Measurements from ENCODE around the gene ABCC4. TPM values are rescaled to one million over a fixed set of nuclear protein-coding genes. Genes with fewer than 3 reads are reported as not detected.

ABCC4 gene
- total RNA-seq, 1 experiment from 2014 or later = 26.3 TPM

GRCh38 chr13:95111608-95112007 is 189.6 kb downstream of the ABCC4 start:
- DNase-seq (ENCODE audit: low read depth, low spot score) (no peak), ATAC-seq (no peak)
- RAD21 ChIA-PET (ENCODE audit: low non-redundant PET in 1 of 2, low total read pairs in 2 of 2, uncharacterized antibody in 2 of 2, unreplicated experiment in 2 of 2) = no interaction called here
- no TSS peak for BruUV-seq (replicated peaks)
- no peak overlapping the region for H3K27ac ChIP-seq (ENCODE audit: low read depth, low read length)
- peaks cover 0 to 3% of the 10 kb centered on the region in 2 experiments; a peak in 1 of 4 replicates for H3K9me3 ChIP-seq (ENCODE audit: control insufficient read depth in 1 of 2, insufficient read depth in 1 of 2, low read depth in 1 of 2, low read length in 2 of 2)
- no peak overlapping the region for H3K4me2 ChIP-seq (ENCODE audit: low read length)
- TF ChIP-seq MAX (IDR thresholded peaks at IDR 0.05) = no peak
- no peak for TF ChIP-seq EZH2phosphoT487 (IDR thresholded peaks at IDR 0.05; ENCODE audit: borderline replicate concordance)
- TF ChIP-seq RAD21 (IDR thresholded peaks at IDR 0.05; ENCODE audit: low read depth) = no peak
- no peak for TF ChIP-seq TCF7L2 (IDR thresholded peaks at IDR 0.05; ENCODE audit: borderline replicate concordance, extremely low read depth, insufficient read depth, insufficient read length)
- TF ChIP-seq SRF (IDR thresholded peaks at IDR 0.05; ENCODE audit: low read depth) = no peak
- no peak for TF ChIP-seq ZBTB33 (IDR thresholded peaks at IDR 0.05; ENCODE audit: extremely low read depth, insufficient replicate concordance, low read length)
- TF ChIP-seq ELF1 (IDR thresholded peaks at IDR 0.05; ENCODE audit: borderline replicate concordance, low read depth) = no peak
- TF ChIP-seq CBX3 (IDR thresholded peaks at IDR 0.05; ENCODE audit: low read depth) = no peak
- TF ChIP-seq CEBPB (IDR thresholded peaks at IDR 0.05; ENCODE audit: low read depth) = no peak
- TF ChIP-seq FOSL1 (IDR thresholded peaks at IDR 0.05; ENCODE audit: low read depth) = no peak
- TF ChIP-seq ZFX (IDR thresholded peaks at IDR 0.05) = no peak
- CTCF ChIA-PET = no interaction called here
- no peaks in the 10 kb centered on the region for H3K4me1 ChIP-seq (ENCODE audit: control insufficient read depth in 1 of 2, insufficient read depth in 2 of 2, low read length in 2 of 2)
- H2AFZ ChIP-seq (ENCODE audit: low read depth, low read length, poor library complexity, severe bottlenecking) = no peak overlapping the region
- H3K79me2 ChIP-seq (ENCODE audit: insufficient read depth, low read length) = no peaks in the 10 kb centered on the region
- H4K20me1 ChIP-seq (ENCODE audit: insufficient read depth) = no peaks in the 10 kb centered on the region
- intact Hi-C loops (cut with micrococcal nuclease) = no loop called here
- H3K9ac ChIP-seq (ENCODE audit: low read length) = no peak overlapping the region
- H3K4me3 ChIP-seq (replicated peaks in 1 of 2; ENCODE audit: low read depth in 1 of 2, low read length in 2 of 2) = no peak overlapping the region
- peaks cover 0 to 5% of the 10 kb centered on the region in 2 experiments; a peak in 1 of 4 replicates for H3K36me3 ChIP-seq (ENCODE audit: control insufficient read depth in 1 of 2, insufficient read depth in 2 of 2, low read length in 2 of 2)
- POLR2A ChIA-PET = no interaction called here
- no peaks in the 10 kb centered on the region for H3K27me3 ChIP-seq (ENCODE audit: insufficient read depth, low read length)
- H3K9me2 ChIP-seq (ENCODE audit: insufficient read depth) = no peaks in the 10 kb centered on the region
